AG09309 (cell line): ENCODE results near the gene DISC1.

Source experiments
- DNase-seq: peaks from one replicate; pipeline ENCODE4 v3.0.0-alpha.2; 2010; ENCODE audit warnings: low read depth
- H3K4me3 ChIP-seq: 2 replicates; pipeline ENCODE4 v1.5.1; 2011; ENCODE audit warnings: mild to moderate bottlenecking, low read depth, low read length, moderate library complexity; ENCODE audit not compliant: control insufficient read depth
- TF ChIP-seq, protein P1 (sequence below): IDR thresholded peaks from 2 replicates; pipeline ENCODE4 v1.5.1; 2011; ENCODE audit warnings: mild to moderate bottlenecking, low read depth, low read length, inconsistent platforms; ENCODE audit not compliant: insufficient read depth, control insufficient read depth; ENCODE audit errors: missing control alignments

DISC1 gene

DNA sequence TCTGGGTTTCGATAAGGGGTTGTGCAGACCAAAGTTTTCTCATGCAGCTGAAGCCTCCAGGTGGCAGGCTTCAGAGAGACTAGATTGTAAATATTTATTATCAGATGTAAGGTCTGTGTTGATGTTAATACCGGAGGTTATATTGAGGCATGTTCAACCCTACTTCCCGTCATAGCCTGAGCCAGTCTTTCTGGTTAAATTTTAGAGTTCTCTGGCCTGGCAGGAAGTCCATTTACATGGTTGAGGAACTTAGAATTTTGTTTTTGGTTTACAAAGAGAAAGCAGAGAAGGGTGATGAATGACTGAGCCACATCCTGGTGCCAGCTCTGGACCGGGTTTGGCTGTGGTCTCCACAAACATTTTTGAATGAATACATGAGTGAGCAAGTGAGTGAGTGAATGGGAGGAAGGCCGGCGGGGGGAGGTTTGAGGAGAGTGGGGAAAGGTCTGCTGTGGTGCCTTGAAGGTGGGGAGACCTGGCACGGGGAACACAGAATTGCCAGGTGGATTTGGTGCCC is 218.5 kb downstream of the DISC1 start:
- no peak for DNase-seq
- TF ChIP-seq, protein P1, sequence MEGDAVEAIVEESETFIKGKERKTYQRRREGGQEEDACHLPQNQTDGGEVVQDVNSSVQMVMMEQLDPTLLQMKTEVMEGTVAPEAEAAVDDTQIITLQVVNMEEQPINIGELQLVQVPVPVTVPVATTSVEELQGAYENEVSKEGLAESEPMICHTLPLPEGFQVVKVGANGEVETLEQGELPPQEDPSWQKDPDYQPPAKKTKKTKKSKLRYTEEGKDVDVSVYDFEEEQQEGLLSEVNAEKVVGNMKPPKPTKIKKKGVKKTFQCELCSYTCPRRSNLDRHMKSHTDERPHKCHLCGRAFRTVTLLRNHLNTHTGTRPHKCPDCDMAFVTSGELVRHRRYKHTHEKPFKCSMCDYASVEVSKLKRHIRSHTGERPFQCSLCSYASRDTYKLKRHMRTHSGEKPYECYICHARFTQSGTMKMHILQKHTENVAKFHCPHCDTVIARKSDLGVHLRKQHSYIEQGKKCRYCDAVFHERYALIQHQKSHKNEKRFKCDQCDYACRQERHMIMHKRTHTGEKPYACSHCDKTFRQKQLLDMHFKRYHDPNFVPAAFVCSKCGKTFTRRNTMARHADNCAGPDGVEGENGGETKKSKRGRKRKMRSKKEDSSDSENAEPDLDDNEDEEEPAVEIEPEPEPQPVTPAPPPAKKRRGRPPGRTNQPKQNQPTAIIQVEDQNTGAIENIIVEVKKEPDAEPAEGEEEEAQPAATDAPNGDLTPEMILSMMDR, result no peak

GRCh38 chr1:231847612-231848397 is 221.2 kb downstream of the DISC1 start:
- DNase-seq, result no peak
- no peak overlapping the region for H3K4me3 ChIP-seq
- TF ChIP-seq, protein P1, result no peak

More for the DNA sequence above, 218.5 kb downstream of the DISC1 start:
- H3K4me3 ChIP-seq, result no peak overlapping the region

- TF ChIP-seq, protein P1, result no peak
- no peak for DNase-seq
- H3K4me3 ChIP-seq, result no peak overlapping the region
Measured at GRCh38 chr1:231849981-231850380, 223.4 kb downstream of the DISC1 start.

DNA sequence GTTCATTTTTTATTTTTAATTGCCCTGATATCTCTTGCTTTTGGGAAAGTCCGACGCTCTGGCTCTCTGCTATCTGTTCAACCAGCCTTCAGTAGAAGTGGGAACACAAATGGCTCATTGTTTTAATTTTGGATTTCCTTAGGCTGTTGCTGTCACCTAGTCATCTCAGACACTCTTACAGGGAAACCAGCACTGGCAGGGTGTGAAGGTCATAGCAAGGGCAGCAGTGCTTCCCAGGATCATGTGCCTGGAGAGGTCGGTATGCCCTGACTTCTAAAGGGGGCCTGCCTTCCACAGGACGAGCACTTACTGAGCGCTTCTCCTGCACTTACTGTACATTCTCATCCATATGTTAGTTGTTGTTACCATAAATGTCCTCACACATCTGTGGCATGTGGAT is 224.2 kb downstream of the DISC1 start:
- TF ChIP-seq, protein P1, result no peak
- no peak for DNase-seq
- no peak overlapping the region for H3K4me3 ChIP-seq

DNA sequence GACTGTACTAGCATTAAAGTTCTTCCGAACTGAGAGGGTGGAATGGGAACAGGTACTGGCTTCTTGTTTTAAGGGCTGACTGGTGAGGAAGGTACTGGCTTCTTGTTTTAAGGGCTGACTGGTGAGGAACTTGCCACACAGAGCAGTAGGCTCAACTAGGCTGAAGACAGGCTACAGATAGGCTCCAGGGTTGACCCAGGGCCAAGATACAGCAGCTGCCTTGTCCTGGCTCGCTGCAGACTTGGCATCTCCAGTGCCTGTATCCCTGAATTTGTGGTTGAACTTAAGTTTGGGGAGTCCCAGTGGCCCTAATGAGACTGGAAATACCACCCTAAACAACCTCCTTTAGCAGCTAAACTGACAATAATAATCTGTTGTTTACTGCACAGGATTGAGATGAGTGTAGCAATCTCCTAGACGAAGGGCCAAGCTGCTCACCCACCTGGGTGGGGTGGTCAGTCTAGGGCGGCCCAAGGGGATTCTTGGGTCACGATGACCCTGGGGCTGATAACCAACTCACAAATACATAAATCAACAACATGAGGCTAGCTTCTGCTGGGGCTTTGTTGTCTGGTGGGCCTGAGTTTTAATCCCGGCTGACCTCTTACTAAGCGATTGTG is 227.1 kb downstream of the DISC1 start:
- TF ChIP-seq, protein P1, result no peak
- DNase-seq, result no peak
- H3K4me3 ChIP-seq, result no peak overlapping the region

DNA sequence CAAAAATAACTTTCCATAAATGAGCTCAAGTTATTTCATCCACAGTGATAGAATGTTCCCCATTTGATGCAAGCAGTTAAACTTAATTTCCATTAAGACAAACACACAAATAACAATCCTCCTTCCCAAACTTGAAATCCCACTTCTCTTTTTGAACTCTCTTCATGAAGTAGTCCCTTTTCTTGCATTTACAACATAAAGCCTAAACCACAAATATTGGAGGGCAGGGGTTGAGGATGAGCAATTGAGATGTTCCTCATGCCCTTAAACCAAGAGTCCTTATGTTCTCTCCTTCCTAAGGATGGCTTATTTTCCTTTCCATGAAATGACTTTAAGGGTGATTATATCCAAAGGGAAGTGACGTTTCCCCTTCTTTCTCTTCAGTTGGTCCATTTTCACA is 228.8 kb downstream of the DISC1 start:
- no peak for DNase-seq
- TF ChIP-seq, protein P1, result no peak

DNA sequence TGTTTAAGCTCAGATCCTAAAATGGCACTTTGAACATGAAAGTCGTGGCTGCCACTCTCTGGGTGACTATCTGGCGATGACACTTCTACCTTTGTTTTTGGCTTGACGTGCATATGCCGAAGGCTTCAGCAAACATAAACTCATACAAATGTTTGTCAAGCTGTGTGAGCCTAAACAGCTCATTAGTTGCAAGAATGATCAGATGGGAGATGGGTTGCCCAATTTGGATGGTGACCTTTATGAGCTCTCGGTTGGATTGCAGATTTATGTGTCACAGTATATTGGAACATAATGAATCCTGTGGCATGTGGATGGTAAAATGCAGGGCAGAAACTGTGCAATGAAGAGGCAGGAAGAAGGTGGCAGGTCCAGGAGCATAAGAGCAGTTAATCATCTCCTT is 229.3 kb downstream of the DISC1 start:
- no peak for DNase-seq
- H3K4me3 ChIP-seq, result no peak overlapping the region
- TF ChIP-seq, protein P1, result no peak

More for the DNA sequence above, 228.8 kb downstream of the DISC1 start:
- H3K4me3 ChIP-seq, result no peak overlapping the region
